ENCODE results near the gene KDELR1.

KDELR1 gene

GRCh38 chr19:48391100-48392005 lies at the start of gene KDELR1:
Gene KDELR1 (minus strand): TSS chr19:48391551. CDS start chr19:48391358, 193 bp downstream.
- peak; percentile 77 to 82 for DNase-seq

GRCh38 chr19:48436586-48436985 lies 45.2 kb upstream of the KDELR1 start:
- no peak for DNase-seq

DNA sequence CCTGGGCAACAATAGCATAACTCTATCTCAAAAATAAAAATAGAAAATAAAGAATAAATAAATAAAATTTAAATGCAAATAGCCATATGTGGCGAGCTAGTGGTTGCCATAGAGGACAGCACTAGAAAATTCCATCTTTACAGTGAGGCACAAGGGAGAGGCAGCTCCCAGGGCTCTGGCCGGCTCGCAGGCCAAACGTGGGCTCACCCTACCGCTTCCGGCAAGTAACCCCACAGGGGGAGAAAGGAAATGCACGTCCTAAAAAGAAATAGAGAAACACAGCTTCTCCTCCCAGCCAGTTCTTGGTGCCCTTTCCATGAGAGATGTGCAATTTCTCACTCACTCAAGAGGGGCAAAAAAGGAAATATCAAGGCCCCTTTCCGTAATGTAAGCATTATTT lies 42.0 kb upstream of the KDELR1 start:
- DNase-seq, result no peak

DNA sequence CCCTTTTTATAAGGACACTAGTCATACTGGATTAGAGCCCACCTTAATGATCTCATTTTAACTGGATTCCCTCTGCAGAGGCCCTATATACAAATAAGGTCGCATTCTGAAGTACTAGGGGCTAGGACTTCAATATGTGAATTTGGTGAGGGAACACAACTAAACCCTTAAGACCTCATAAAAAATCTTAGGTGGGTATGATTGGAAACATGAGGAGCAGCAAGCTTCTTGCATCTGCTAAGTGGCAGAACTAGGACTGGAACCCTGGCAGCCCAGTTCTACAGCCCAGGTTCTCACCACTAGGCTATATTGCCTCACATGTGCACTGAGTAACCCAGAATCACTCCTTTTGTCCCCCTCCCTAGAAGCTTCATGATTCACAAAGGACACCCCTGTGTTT lies 37.3 kb upstream of the KDELR1 start:
- no peak for DNase-seq

DNA sequence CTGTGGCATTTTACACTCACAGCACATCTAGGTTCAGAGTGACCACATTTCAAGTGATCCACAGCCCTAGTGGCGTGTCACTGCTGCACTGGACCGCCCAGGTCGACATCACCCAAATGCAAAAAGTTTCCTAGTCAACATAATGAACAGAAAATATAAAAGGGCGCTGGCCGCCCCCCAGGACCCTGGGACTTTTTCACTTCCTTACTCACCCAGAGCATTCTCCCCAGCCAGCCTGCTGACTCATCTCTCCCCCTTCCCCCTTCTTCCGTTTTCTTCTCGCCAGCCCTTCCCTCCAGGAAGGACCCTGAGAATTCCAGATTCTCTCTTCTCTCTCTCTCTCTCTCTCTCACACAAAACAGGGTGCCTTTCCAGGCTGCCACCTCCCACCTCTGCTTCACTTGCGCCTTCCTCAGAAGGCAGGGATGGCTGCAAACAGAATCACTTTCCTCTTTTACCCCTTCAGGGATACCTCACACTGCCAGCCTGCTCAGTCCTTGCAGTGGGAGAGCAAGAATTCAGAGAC lies 33.4 kb upstream of the KDELR1 start:
- no peak for DNase-seq

DNA sequence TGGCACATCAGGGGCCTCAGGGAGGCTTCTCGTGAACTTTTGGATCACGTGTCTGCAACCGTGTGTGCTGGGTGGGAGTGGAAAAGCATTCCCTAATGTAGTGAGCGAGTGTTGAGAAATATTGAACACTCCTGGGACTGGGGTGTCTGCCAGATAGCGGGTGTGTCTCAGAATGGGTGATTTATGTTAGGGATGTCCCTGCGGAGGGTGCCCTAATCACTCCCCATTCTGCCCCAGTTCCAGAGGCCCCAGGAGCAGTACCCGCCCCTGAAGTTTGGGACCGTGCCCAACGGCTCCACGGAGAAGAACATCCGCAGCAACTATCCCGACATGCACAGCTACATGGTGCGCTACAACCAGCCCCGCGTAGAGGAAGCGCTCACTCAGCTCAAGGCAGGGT lies 30.2 kb upstream of the KDELR1 start:
- no peak for DNase-seq

GRCh38 chr19:48419158-48419920 lies 28.0 kb upstream of the KDELR1 start:
- DNase-seq, result peak; percentile 74 to 75

DNA sequence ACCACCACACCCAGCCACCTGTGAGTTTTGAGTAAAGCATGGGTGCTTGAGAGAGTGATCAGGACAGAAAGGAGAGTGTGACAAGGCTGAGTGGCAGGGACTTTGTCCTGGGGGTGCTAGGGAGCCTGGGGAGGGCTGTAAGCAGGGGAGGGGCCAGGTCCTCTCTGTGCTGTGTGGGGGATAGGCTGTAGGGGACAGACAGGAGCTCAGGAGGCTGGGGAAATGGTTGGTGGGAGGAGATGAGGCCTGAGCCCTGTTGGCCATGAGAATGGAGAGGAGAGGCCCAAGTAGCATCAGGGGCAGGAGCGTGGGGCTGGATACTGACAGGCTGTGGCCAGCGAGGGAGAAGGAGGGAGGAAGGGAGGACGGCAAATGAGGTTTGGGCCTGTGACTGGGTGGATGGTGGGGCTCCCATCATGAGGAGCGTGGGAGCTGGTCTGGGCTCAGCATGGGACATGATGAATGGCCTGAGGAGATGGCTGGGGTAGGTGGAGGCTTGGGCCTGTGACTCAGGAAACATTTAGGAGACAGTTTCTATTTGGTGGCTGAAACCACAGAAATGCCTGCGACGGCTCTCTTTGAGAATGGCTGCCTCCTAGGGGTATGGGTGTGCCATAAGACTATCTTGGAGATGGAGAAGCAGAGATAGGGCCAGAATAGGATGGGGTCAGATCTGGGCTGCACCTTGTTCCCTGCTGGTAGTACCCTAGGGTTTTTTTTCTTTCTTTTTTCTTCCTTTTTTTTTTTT lies 27.1 kb upstream of the KDELR1 start:
- no peak for DNase-seq

DNA sequence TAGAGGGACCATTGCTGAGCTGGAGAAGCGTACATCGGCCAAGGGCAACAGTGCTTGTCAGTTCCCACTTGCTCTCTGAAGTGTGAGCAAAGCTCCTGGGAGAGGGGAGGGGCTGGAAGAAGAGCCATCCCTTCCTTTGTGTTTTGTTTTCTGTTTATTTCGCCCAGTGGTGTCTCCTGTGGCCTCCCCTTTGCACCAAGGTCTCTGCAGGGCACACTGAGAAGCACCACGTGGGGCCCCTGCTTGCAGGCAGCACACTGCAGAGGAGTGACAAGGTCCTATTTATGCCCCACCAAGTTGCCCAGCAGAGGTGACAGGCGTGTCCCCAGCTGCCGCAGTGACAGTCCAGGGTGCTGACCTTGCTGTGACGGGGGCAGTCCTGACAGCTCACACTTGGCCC lies 26.1 kb upstream of the KDELR1 start:
- no peak for DNase-seq

DNA sequence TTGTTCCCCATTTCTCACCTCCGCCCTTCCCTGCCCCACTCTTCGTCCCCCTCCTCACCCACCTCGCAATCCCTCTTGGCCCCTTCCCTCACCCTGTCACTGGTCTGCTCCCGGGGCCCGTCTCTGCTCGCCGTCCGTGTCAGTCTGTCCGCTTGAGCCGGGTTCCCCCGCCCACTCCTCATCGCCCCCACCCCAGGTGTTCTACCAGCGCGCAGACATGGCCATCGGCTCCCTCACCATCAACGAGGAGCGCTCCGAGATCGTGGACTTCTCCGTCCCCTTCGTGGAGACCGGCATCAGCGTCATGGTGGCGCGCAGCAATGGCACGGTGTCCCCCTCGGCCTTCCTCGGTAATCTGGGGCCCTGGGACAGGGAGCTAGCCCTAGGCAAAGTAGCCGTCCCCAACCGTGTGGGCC lies 24.5 kb upstream of the KDELR1 start:
- DNase-seq, result no peak

DNA sequence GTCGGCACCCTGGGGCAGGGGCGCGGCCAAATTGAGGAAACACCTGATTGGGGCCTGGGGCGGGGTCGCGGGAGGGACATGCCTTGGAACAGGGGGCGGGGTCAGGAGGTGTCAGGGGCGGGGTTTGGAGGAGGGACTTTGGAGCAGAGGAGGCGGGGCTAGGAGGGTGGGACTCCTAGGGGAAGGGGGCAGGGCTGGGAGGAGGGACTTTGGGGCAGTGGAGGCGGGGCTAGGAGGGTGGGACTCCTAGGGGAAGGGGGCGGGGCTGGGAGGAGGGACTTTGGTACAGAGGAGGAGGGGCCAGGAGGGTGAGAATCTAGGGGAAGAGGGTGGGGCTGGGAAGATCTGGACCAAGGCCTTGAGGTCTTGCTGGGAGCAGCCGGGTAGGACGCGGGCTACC lies 24.0 kb upstream of the KDELR1 start:
- DNase-seq, result peak; percentile 66 to 79

DNA sequence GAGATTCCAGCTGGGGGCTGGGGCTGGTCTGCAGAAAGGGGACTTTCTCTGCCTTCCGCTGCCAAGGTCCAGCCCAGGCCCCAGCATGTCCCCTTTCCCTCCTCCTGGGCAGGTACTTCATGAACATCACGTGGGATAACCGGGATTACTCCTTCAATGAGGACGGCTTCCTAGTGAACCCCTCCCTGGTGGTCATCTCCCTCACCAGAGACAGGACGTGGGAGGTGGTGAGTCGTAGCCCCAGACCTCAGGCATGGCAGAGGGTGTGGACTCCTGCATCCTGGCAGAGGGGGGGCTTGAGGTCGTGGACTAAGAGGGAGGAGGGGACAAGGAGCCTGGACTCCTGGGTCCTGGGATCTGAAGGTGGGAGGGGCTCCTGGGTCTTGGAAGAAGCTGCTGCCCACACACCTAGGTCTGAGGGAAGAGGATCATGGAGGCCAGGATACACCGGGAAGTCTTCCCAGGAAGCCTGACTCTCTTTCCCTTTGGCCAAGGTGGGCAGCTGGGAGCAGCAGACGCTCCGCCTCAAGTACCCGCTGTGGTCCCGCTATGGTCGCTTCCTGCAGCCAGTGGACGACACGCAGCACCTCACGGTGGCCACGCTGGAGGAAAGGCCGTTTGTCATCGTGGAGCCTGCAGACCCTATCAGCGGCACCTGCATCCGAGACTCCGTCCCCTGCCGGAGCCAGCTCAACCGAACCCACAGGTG lies 22.7 kb upstream of the KDELR1 start:
- DNase-seq, result no peak

DNA sequence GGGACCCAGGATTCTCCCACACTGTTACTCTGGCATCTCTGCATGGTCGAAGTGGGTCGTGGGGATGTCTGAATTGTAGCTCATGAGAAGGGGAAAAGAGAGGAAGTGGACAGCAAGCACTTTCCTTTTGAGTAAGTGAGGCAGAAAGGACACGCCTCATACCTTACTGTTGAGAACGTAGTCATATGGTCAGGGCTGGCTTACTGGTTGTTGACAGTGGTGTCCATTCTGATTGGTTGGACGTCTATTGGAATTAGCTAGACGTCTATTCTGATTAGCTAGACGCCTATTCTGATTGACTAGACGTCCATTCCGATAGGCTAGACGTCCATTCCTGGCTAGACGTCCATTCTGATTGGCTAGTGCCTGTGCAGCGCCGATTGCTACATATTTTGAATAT lies 14.5 kb upstream of the KDELR1 start:
- DNase-seq, result no peak

GRCh38 chr19:48405010-48405659 lies 13.8 kb upstream of the KDELR1 start:
- no peak for DNase-seq

- peak in 1 of 2 donors; percentile 44 for DNase-seq
Measured at GRCh38 chr19:48403606-48404005, 12.3 kb upstream of the KDELR1 start.

GRCh38 chr19:48401287-48401686 lies 9.9 kb upstream of the KDELR1 start:
- DNase-seq, result no peak

- DNase-seq, result no peak
Measured at GRCh38 chr19:48400018-48400742, 8.8 kb upstream of the KDELR1 start.

GRCh38 chr19:48398375-48399235 lies 7.3 kb upstream of the KDELR1 start:
- peak; percentile 82 to 87 for DNase-seq

GRCh38 chr19:48398102-48398374 lies 6.7 kb upstream of the KDELR1 start:
- DNase-seq, result no peak

Measured in stimulated activated CD4-positive, alpha-beta T cell treated with anti-CD3 and anti-CD28 coated beads, Interleukin-2, amount 100 ng/mL, for 24 hours (primary cell).